PFSK-1 (cell line): Measurements from ENCODE around the gene HEBP1.

Experiments
- POLR2AphosphoS5 ChIP-seq: IDR thresholded peaks from 2 replicates; pipeline ENCODE4 v1.6.1; 2012; ENCODE audit warnings: low read depth, mild to moderate bottlenecking, control low read depth, low read length, moderate library complexity
- TAF1 ChIP-seq: IDR thresholded peaks from 2 replicates; pipeline ENCODE4 v1.6.1; 2012; ENCODE audit warnings: low read length, control low read depth, borderline replicate concordance; ENCODE audit not compliant: insufficient read depth

DNA sequence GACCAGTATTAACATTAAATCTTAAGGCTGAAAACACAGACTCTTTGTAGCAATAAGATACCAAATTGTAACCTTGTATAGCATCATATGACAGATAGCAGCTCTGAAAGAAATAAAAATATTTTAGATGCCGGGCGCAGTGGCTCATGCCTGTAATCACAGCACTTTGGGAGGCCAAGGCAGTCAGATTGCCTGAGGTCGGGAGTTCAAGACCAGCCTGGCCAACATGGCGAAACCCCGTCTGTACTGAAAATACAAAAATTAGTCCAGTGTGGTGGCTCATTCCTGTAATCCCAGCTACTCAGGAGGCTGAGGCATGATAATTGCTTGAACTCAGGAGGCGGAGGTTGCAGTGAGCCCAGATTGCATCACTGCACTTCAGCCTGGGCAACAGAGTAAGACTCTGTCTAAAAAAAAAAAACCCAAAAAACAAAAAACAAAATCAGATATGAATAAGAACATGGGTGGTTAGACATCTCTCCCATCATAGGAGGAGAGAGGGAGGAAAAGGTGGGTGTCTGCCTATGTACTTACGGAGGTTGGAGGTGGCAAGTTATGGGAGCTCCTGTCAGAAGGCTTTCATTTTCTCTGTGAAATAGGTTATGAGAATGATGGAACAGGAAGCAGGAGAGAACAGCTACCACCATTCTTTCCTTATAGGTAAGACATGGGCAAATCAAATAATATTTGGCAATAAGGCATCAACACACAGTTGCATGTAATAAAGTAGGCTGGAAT, 7.6 kb upstream of the HEBP1 start:
- TF ChIP-seq POLR2AphosphoS5 (no peak), TAF1 (no peak)
